GM21825 (cell line): ENCODE data around the gene PDF.
"Not testable (repeated sequence)": the region's sequence is repeated elsewhere in the genome, so short reads cannot be mapped to it uniquely, and the experiment has no call there.

Experiments
- ATAC-seq: cut with Tn5 transposase; IDR thresholded peaks from one replicate; pipeline ENCODE4 v1.9.1; 2021; ENCODE audit warnings: mild to moderate bottlenecking, moderate library complexity; ENCODE audit not compliant: unreplicated experiment

The PDF gene

DNA sequence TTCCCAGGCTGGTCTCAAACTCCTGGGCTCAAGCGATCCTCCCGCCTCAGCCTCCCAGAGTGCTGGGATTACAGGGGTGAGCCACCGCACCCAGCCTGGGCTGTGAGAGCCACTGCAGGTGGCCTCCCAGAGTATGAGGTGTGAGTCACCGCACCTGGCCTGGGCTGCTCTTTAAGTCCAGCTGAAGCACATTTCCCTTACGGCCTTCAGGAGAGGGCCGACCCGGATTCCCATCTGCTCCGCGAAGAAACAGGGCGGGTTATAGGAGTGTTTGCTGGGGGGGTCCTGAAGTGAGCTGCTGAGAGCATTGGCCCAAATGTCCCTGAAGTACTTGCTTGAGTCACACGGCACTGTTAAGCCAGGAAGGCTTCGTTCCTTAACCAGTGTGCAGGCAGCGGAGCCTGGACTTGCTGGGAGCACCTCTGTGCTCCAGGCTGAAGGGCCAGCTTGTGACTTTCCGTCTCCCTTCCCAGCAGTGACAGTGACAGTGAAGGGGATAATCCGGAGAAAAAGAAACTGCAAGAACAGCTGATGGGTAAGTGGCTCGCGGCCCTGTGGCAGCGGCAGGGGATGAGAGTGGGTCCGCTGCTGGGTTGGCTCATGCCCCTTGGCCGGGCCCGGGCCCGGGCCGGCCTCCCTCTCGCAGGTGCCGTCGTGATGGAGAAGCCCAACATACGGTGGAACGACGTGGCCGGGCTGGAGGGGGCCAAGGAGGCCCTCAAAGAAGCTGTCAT, 12.0 kb downstream of the PDF start:
- ATAC-seq = no peak

DNA sequence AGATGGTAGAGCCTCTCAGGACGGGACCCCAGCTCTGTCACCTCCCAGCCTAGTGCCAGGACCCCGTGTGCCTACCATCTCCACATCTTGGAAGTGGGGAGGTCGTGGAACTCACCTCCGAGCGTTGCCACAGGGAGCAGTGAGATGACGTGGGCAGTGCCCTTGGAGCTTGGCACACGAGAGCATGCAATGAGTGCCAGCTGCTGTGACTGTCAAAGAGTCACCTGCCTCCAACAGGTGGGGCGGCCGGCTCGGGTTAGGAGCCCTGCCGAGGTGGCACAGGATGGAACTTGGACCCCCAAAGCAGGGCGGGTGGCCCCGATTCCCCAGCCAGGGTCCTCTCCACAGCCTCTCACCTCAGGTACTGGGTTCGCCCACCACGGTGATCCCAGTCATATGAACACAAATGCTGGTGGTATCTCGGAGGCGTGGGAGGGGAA, 13.8 kb downstream of the PDF start:
- no peak for ATAC-seq

DNA sequence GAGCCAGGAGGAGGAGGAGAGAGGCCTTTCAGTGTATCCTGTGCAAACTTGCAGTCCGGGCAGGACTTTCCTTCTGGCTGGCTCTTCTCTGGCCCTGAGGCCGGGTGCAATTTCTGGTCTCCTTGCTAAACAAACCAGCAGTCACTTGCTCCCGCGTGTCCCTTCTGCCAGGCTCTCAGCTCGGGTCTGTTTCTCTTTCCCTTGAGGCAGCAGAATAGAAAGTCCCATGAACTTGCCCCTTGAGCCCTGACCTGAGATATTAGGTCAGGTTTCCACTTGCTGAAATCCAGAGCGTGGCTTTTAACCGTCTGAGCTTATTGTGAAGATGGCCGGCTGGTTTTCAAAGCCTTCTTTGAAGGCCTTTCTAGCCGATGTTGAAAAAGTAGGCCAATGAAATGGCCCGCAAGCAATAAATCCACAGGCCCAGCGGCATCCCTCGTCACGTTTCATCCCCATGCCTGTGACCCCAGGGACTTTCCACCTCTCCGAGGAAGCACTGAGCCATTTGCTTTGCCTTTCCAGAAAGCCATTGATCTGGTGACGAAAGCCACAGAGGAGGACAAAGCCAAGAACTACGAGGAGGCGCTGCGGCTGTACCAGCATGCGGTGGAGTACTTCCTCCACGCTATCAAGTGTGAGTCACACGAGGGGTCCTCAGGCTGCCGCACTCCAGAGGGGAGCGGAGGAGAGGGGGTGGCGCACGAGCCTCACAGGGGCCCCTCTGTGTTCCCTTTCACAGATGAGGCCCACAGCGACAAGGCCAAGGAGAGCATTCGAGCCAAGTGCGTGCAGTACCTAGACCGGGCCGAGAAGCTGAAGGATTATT, 14.7 kb downstream of the PDF start:
- ATAC-seq = no peak

GRCh38 chr16:69314534-69314933, 15.9 kb downstream of the PDF start:
- ATAC-seq = no peak

- no peak for ATAC-seq
Observed at GRCh38 chr16:69313469-69313868, 16.9 kb downstream of the PDF start.

GRCh38 chr16:69311533-69312387, 18.6 kb downstream of the PDF start:
- peak; percentile 29 for ATAC-seq

DNA sequence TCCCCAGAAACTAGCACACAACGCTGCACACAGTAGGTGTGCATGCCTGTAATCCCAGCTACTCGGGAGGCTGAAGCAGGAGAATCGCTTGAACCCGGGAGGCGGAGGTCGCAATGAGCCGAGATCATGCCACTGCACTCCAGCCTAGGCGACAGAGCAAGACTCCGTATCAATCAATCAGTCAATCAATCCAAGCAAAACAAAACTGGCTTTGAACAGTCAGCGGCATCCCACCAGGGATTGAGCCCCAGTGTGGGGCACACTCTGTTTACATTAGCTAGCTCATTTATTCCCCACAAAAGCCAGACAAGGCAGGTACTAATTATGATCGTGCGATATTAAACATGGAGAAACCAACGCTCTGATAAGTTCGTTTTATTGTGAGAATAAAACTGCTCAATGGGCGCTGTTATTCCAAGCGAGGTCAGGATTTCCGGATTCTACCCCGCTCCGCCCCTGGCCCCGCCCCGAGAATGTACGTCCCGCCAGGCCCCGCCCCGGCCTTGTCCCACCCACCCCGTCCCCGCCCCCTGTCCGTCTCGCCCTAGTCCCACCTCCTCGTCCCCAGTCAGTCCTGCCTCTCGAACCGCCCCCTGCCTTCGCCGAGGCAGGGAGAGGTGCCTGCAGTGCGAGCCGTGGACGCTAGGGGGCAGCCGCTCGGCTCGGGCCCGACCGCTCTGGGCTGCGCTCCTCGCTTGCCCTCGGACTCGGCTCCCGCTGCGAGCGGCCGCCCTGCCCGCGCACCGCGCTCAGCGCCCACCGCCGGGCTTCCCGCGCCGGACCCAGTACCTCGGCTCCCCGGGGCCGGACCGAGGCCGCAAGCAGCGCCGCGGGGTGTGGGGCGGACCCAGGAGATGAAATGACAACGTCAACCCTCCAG, 19.5 kb downstream of the PDF start, which contains the start of gene VPS4A:
Gene VPS4A, plus strand, starts transcription at position 698 of the 880 bp plus-strand sequence. Its CDS starts 162 bp downstream, at position 860.
- peak; percentile 92 for ATAC-seq

GRCh38 chr16:69309316-69309715, 21.1 kb downstream of the PDF start:
- no peak for ATAC-seq

- no peak for ATAC-seq
Observed at GRCh38 chr16:69307856-69308255, 22.5 kb downstream of the PDF start.

- ATAC-seq = no peak
Observed at GRCh38 chr16:69307091-69307490, 23.3 kb downstream of the PDF start.

DNA sequence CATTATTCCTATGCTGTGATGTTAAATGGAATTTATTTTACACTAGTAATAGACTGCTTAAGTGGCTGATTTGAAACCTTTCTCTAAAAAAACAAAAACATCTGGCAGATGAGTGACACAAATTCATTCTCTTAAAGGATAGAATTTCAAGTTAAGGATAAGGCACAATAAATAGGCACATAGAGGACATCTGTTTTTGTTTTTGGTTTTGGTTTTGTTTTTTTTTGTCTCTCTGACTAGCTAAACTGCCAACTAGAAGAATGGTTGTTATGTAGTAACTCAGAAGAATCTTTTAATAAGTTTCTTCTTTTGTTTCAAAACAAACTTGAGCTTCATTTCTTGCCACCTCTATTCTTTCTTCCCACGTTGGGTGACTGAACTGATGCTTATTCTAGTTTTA, 24.4 kb downstream of the PDF start:
- ATAC-seq = no peak

DNA sequence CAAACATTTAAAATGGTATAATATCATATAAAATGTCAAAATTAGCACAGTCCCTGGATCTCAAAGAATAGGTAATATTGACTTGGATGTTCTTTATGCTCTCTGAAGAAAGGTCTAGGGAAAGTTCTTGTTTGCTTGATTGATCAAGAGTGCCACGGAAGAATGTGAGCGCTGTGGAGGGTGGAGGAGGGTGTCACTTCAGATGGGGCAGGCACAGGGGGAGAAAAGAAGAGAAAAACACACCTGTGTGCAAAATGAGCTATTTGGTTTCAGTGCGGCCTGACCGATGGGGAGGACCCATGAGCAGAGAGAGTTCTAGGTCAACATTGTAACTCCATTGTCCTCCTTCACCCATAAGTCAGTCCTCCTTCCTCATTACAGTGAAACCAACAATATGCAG, 28.1 kb downstream of the PDF start:
- ATAC-seq = no peak

GRCh38 chr16:69301861-69302260, 28.5 kb downstream of the PDF start:
- ATAC-seq = no peak

DNA sequence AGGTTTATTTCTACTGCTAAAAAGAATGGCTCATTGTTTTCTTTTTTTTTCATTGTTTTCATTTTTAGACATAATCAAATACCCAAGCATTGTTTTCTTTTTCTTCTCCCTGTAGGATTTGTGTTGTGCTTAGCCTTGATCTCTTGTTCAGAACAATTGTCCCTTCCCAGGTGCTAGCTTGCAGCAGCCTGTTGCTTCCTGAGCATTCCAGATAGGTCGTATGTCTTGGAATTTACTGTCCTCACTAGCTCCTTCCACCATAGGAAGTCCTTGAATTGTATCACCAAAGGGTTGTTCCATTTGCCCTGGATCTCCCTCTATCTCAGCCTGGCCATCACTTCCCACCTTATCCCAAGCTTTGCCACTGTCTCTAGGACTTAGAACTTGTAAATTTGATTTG, 29.2 kb downstream of the PDF start:
- ATAC-seq = no peak

GRCh38 chr16:69298261-69298660, 32.1 kb downstream of the PDF start:
- no peak for ATAC-seq

DNA sequence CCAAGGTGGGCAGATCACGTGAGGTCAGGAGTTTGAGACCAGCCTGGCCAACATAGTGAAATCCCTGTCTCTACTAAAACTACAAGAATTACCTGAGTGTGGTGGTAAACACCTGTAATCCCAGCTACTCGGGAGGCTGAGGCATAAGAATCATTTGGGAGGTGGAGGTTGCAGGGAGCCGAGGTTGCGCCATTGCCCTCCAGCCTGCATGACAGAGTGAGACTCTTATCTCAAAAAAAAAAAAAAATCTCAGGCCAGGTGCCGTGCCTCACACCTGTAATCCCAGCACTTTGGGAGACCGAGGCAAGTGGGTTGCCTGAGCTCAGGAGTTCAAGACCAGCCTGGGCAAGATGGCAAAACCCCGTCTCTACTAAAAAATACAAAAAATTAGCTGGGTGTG, 33.6 kb downstream of the PDF start:
- ATAC-seq = not testable (repeated sequence)

- no peak for ATAC-seq
Observed at GRCh38 chr16:69294051-69294450, 36.3 kb downstream of the PDF start.

- ATAC-seq = no peak
Observed at GRCh38 chr16:69293401-69293800, 37.0 kb downstream of the PDF start.

- ATAC-seq = not testable (repeated sequence)
Observed at GRCh38 chr16:69291657-69292056, 38.7 kb downstream of the PDF start.
